ENCODE data around the gene UTP4.

- no peak for TF ChIP-seq POLR2A (IDR thresholded peaks at IDR 0.05)
- TF ChIP-seq CTCF (IDR thresholded peaks at IDR 0.05) = no peak
Observed at GRCh38 chr16:69197573-69197972, 65.1 kb downstream of the UTP4 start.
